ENCODE data around the gene PIKFYVE.
"Not testable (repeated sequence)": the region's sequence is repeated elsewhere in the genome, so short reads cannot be mapped to it uniquely, and the experiment has no call there.

Gene PIKFYVE
- 120 to 145 (median 122) reads per million in 3 donors for total RNA-seq

- no peaks in the 10 kb centered on the region for H3K9me3 ChIP-seq (ENCODE audit: control insufficient read depth, low read length)
- no peaks in the 10 kb centered on the region for H3K27me3 ChIP-seq (replicated peaks; ENCODE audit: control insufficient read depth, insufficient read depth, low read length, poor library complexity, severe bottlenecking)
- peak within 1 kb of the TSS; percentile 74 for H3K27ac ChIP-seq (ENCODE audit: insufficient read depth, low read length, poor library complexity, severe bottlenecking)
- peak; percentile 80 to 84 (median 80) for DNase-seq
- peak within 1 kb of the TSS; percentile 86 for H3K4me3 ChIP-seq (ENCODE audit: insufficient read depth, low read depth, low read length, poor library complexity, severe bottlenecking)
- H3K36me3 ChIP-seq (ENCODE audit: control insufficient read depth, insufficient read depth, low read length), result no peaks in the 10 kb centered on the region
- H3K4me1 ChIP-seq (ENCODE audit: control insufficient read depth, insufficient read depth, low read length, poor library complexity, severe bottlenecking), result peaks cover 10% of the 10 kb centered on the region
These were observed at the start of gene PIKFYVE for GRCh38 chr2:208265801-208266552. PIKFYVE (plus strand) TSS chr2:208266255; CDS start chr2:208271520, 5,265 bp downstream.

- H3K27ac ChIP-seq (ENCODE audit: insufficient read depth, low read length, poor library complexity, severe bottlenecking); H3K4me1 ChIP-seq (ENCODE audit: control insufficient read depth, insufficient read depth, low read length, poor library complexity, severe bottlenecking); H3K27me3 ChIP-seq (replicated peaks; ENCODE audit: control insufficient read depth, insufficient read depth, low read length, poor library complexity, severe bottlenecking); H3K36me3 ChIP-seq (ENCODE audit: control insufficient read depth, insufficient read depth, low read length); DNase-seq; H3K4me3 ChIP-seq (ENCODE audit: insufficient read depth, low read depth, low read length, poor library complexity, severe bottlenecking); H3K9me3 ChIP-seq (ENCODE audit: control insufficient read depth, low read length): not testable (repeated sequence)
These were observed 44.2 kb upstream of the PIKFYVE start for GRCh38 chr2:208221873-208222272.

GRCh38 chr2:208222351-208222750 is 43.7 kb upstream of the PIKFYVE start:
- no peak overlapping the region for H3K27ac ChIP-seq (ENCODE audit: insufficient read depth, low read length, poor library complexity, severe bottlenecking)
- H3K36me3 ChIP-seq (ENCODE audit: control insufficient read depth, insufficient read depth, low read length), result no peaks in the 10 kb centered on the region
- no peaks in the 10 kb centered on the region for H3K27me3 ChIP-seq (replicated peaks; ENCODE audit: control insufficient read depth, insufficient read depth, low read length, poor library complexity, severe bottlenecking)
- no peak for DNase-seq
- H3K4me3 ChIP-seq (ENCODE audit: insufficient read depth, low read depth, low read length, poor library complexity, severe bottlenecking), result no peak overlapping the region
- H3K9me3 ChIP-seq (ENCODE audit: control insufficient read depth, low read length), result no peaks in the 10 kb centered on the region
- no peaks in the 10 kb centered on the region for H3K4me1 ChIP-seq (ENCODE audit: control insufficient read depth, insufficient read depth, low read length, poor library complexity, severe bottlenecking)

- Histone ChIP-seq H3K27me3 (replicated peaks; ENCODE audit: control insufficient read depth, insufficient read depth, low read length, poor library complexity, severe bottlenecking) (no peaks in the 10 kb centered on the region), H3K4me3 (ENCODE audit: insufficient read depth, low read depth, low read length, poor library complexity, severe bottlenecking) (no peak overlapping the region), H3K9me3 (ENCODE audit: control insufficient read depth, low read length) (no peaks in the 10 kb centered on the region), H3K36me3 (ENCODE audit: control insufficient read depth, insufficient read depth, low read length) (no peaks in the 10 kb centered on the region), H3K4me1 (ENCODE audit: control insufficient read depth, insufficient read depth, low read length, poor library complexity, severe bottlenecking) (no peaks in the 10 kb centered on the region), H3K27ac (ENCODE audit: insufficient read depth, low read length, poor library complexity, severe bottlenecking) (no peak overlapping the region)
- DNase-seq, result no peak
These were observed 41.3 kb upstream of the PIKFYVE start for GRCh38 chr2:208224802-208225201.

GRCh38 chr2:208227581-208228232 is 38.3 kb upstream of the PIKFYVE start:
- Histone ChIP-seq H3K36me3 (ENCODE audit: control insufficient read depth, insufficient read depth, low read length) (no peaks in the 10 kb centered on the region), H3K9me3 (ENCODE audit: control insufficient read depth, low read length) (peaks cover 5% of the 10 kb centered on the region), H3K27me3 (replicated peaks; ENCODE audit: control insufficient read depth, insufficient read depth, low read length, poor library complexity, severe bottlenecking) (no peaks in the 10 kb centered on the region), H3K4me3 (ENCODE audit: insufficient read depth, low read depth, low read length, poor library complexity, severe bottlenecking) (no peak overlapping the region), H3K4me1 (ENCODE audit: control insufficient read depth, insufficient read depth, low read length, poor library complexity, severe bottlenecking) (no peaks in the 10 kb centered on the region), H3K27ac (ENCODE audit: insufficient read depth, low read length, poor library complexity, severe bottlenecking) (no peak overlapping the region)
- no peak for DNase-seq

GRCh38 chr2:208228476-208228875 is 37.6 kb upstream of the PIKFYVE start:
- H3K36me3 ChIP-seq (ENCODE audit: control insufficient read depth, insufficient read depth, low read length), result no peaks in the 10 kb centered on the region
- no peak for DNase-seq
- no peak overlapping the region for H3K4me3 ChIP-seq (ENCODE audit: insufficient read depth, low read depth, low read length, poor library complexity, severe bottlenecking)
- H3K4me1 ChIP-seq (ENCODE audit: control insufficient read depth, insufficient read depth, low read length, poor library complexity, severe bottlenecking), result no peaks in the 10 kb centered on the region
- H3K27ac ChIP-seq (ENCODE audit: insufficient read depth, low read length, poor library complexity, severe bottlenecking), result no peak overlapping the region
- H3K27me3 ChIP-seq (replicated peaks; ENCODE audit: control insufficient read depth, insufficient read depth, low read length, poor library complexity, severe bottlenecking), result no peaks in the 10 kb centered on the region
- peaks cover 5% of the 10 kb centered on the region for H3K9me3 ChIP-seq (ENCODE audit: control insufficient read depth, low read length)

GRCh38 chr2:208234786-208235185 is 31.3 kb upstream of the PIKFYVE start:
- Histone ChIP-seq H3K4me1 (ENCODE audit: control insufficient read depth, insufficient read depth, low read length, poor library complexity, severe bottlenecking) (no peaks in the 10 kb centered on the region), H3K9me3 (ENCODE audit: control insufficient read depth, low read length) (peaks cover 5% of the 10 kb centered on the region), H3K36me3 (ENCODE audit: control insufficient read depth, insufficient read depth, low read length) (peaks cover 21% of the 10 kb centered on the region), H3K27me3 (replicated peaks; ENCODE audit: control insufficient read depth, insufficient read depth, low read length, poor library complexity, severe bottlenecking) (no peaks in the 10 kb centered on the region), H3K4me3 (ENCODE audit: insufficient read depth, low read depth, low read length, poor library complexity, severe bottlenecking) (no peak overlapping the region), H3K27ac (ENCODE audit: insufficient read depth, low read length, poor library complexity, severe bottlenecking) (no peak overlapping the region)
- DNase-seq, result no peak

GRCh38 chr2:208235860-208236259 is 30.2 kb upstream of the PIKFYVE start:
- Histone ChIP-seq H3K9me3 (ENCODE audit: control insufficient read depth, low read length) (peaks cover 5% of the 10 kb centered on the region), H3K27me3 (replicated peaks; ENCODE audit: control insufficient read depth, insufficient read depth, low read length, poor library complexity, severe bottlenecking) (no peaks in the 10 kb centered on the region), H3K4me1 (ENCODE audit: control insufficient read depth, insufficient read depth, low read length, poor library complexity, severe bottlenecking) (no peaks in the 10 kb centered on the region), H3K4me3 (ENCODE audit: insufficient read depth, low read depth, low read length, poor library complexity, severe bottlenecking) (no peak overlapping the region), H3K36me3 (ENCODE audit: control insufficient read depth, insufficient read depth, low read length) (peaks cover 23% of the 10 kb centered on the region), H3K27ac (ENCODE audit: insufficient read depth, low read length, poor library complexity, severe bottlenecking) (no peak overlapping the region)
- no peak for DNase-seq

GRCh38 chr2:208239770-208240493 is 26.1 kb upstream of the PIKFYVE start:
- no peaks in the 10 kb centered on the region for H3K9me3 ChIP-seq (ENCODE audit: control insufficient read depth, low read length)
- DNase-seq, result no peak
- H3K4me1 ChIP-seq (ENCODE audit: control insufficient read depth, insufficient read depth, low read length, poor library complexity, severe bottlenecking), result no peaks in the 10 kb centered on the region
- H3K27ac ChIP-seq (ENCODE audit: insufficient read depth, low read length, poor library complexity, severe bottlenecking), result no peak overlapping the region
- H3K36me3 ChIP-seq (ENCODE audit: control insufficient read depth, insufficient read depth, low read length), result peaks cover 39% of the 10 kb centered on the region
- H3K27me3 ChIP-seq (replicated peaks; ENCODE audit: control insufficient read depth, insufficient read depth, low read length, poor library complexity, severe bottlenecking), result no peaks in the 10 kb centered on the region
- no peak overlapping the region for H3K4me3 ChIP-seq (ENCODE audit: insufficient read depth, low read depth, low read length, poor library complexity, severe bottlenecking)

Data from effector memory CD4-positive, alpha-beta T cell (primary cell).